ENCODE results near the gene CD53. TPM values are rescaled to one million over a fixed set of nuclear protein-coding genes. Genes with fewer than 3 reads are reported as not detected.

The CD53 gene
- total RNA-seq, 1 donor from 2014 or later = not detected

- DNase-seq (ENCODE audit: low read depth) (no peak), FAIRE-seq (no peak)
- Histone ChIP-seq H3K27me3 (ENCODE audit: control insufficient read depth, insufficient read depth, low read length) (peaks cover 2% of the 10 kb centered on the region), H3K4me3 (ENCODE audit: low read depth, low read length) (no peak overlapping the region), H3K36me3 (ENCODE audit: control insufficient read depth, insufficient read depth, low read length) (no peaks in the 10 kb centered on the region)
- no peak for TF ChIP-seq CTCF (IDR thresholded peaks at IDR 0.05; ENCODE audit: insufficient read depth, low read length, severe bottlenecking)
Observed at GRCh38 chr1:110850627-110851026, 22.3 kb upstream of the CD53 start.

GRCh38 chr1:110853135-110853534, 19.8 kb upstream of the CD53 start:
- H3K27me3 ChIP-seq (ENCODE audit: control insufficient read depth, insufficient read depth, low read length) = peaks cover 2% of the 10 kb centered on the region
- no peak for DNase-seq (ENCODE audit: low read depth)
- H3K36me3 ChIP-seq (ENCODE audit: control insufficient read depth, insufficient read depth, low read length) = no peaks in the 10 kb centered on the region
- H3K4me3 ChIP-seq (ENCODE audit: low read depth, low read length) = no peak overlapping the region
- no peak for FAIRE-seq
- TF ChIP-seq CTCF (IDR thresholded peaks at IDR 0.05; ENCODE audit: insufficient read depth, low read length, severe bottlenecking) = no peak

GRCh38 chr1:110856410-110856809, 16.5 kb upstream of the CD53 start:
- no peak for TF ChIP-seq CTCF (IDR thresholded peaks at IDR 0.05; ENCODE audit: insufficient read depth, low read length, severe bottlenecking)
- H3K27me3 ChIP-seq (ENCODE audit: control insufficient read depth, insufficient read depth, low read length) = peaks cover 2% of the 10 kb centered on the region
- no peak for FAIRE-seq

GRCh38 chr1:110857964-110858948, 14.7 kb upstream of the CD53 start:
- no peaks in the 10 kb centered on the region for H3K27me3 ChIP-seq (ENCODE audit: control insufficient read depth, insufficient read depth, low read length)
- DNase-seq (ENCODE audit: low read depth) = peak; percentile 62
- FAIRE-seq = no peak
- H3K4me3 ChIP-seq (ENCODE audit: low read depth, low read length) = no peak overlapping the region
- no peaks in the 10 kb centered on the region for H3K36me3 ChIP-seq (ENCODE audit: control insufficient read depth, insufficient read depth, low read length)
- no peak for TF ChIP-seq CTCF (IDR thresholded peaks at IDR 0.05; ENCODE audit: insufficient read depth, low read length, severe bottlenecking)

More at GRCh38 chr1:110856410-110856809, 16.5 kb upstream of the CD53 start:
- DNase-seq (ENCODE audit: low read depth) = no peak
- Histone ChIP-seq H3K36me3 (ENCODE audit: control insufficient read depth, insufficient read depth, low read length) (no peaks in the 10 kb centered on the region), H3K4me3 (ENCODE audit: low read depth, low read length) (no peak overlapping the region)

- no peak for TF ChIP-seq CTCF (IDR thresholded peaks at IDR 0.05; ENCODE audit: insufficient read depth, low read length, severe bottlenecking)
- Histone ChIP-seq H3K4me3 (ENCODE audit: low read depth, low read length) (no peak overlapping the region), H3K36me3 (ENCODE audit: control insufficient read depth, insufficient read depth, low read length) (no peaks in the 10 kb centered on the region), H3K27me3 (ENCODE audit: control insufficient read depth, insufficient read depth, low read length) (no peaks in the 10 kb centered on the region)
- DNase-seq (ENCODE audit: low read depth) (no peak), FAIRE-seq (no peak)
Observed at GRCh38 chr1:110859062-110859461, 13.9 kb upstream of the CD53 start.
